ENCODE data around the gene ATP6V0D1.
A peak's percentile ranks its signal among the peaks of the same experiment; 100 is the strongest.
"Not testable (repeated sequence)": the region's sequence is repeated elsewhere in the genome, so short reads cannot be mapped to it uniquely, and the experiment has no call there.

Gene ATP6V0D1

GRCh38 chr16:67480833-67481560 lies at the start of gene ATP6V0D1:
TSS of gene ATP6V0D1 (minus strand) at chr16:67481157. CDS start at chr16:67481086, 71 bp downstream.
- peak; percentile 91 for DNase-seq (ENCODE audit: low read depth in 2 of 2)

DNA sequence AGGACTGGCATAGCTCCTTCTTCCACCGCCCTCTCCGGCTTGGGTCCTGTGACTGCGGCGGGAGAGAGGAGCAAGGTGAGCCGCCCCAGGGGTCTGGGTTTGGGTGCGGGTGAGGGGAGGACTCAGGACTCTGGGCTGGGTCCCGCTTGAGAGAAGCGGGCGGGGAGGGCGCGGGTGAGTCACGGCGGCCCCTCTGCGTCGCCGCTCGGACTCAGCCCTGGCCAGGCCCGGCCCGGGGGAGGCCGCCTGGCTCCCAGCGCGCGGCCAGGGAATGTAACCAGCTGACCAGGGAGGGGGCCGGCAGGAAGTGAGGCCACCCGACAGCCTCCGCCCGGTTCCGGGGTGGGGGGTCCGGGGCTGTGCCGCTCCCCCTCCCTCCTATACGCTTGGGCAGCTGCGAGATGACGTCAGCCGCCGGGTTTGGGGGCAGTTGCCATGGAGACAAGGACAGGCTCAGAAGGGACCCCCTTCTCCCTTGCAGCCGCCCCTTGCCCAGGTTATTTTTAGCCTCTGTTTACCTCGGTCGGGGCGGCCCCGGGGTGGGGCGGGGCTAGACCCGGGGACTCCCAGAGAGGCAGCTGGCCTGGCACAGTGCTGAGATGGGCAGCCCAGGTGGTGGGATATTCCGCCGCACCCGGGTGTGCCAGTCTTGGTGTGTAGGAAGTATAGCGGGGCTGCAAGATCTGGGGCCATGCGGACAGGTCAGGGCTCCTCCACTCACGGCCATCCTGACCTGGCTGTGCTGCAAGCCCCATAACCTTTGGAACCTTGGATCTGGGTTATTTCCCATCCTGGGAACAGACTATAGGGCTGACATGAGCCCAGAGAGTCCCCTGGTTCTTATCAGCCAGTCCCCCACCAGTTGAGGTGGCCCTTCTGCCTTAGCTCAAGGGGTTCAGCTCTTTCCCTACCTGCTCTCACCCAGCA lies 49.3 kb upstream of the ATP6V0D1 start:
- no peak for DNase-seq (ENCODE audit: low read depth in 2 of 2)

DNA sequence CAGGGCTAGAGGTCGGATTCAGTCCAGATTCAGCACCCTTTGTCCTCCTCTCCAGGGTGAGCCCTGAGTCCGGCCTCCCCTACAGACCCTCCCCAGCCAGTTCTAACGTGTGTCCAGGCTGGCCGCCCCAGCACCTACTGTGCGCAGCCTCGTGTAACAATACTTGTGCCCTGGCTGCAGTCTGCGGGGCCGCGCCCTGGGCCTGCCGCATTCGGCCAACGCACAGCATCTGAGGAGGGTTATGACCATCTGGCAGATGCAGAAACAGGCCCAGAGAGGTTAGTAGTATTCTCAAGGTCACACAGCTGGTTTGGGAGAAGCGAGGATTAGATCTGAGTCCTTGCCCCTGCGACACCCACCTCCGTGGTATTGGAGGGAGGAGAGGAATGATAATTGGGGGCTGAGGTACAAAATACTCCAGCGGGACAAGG lies 48.6 kb upstream of the ATP6V0D1 start:
- no peak for DNase-seq (ENCODE audit: low read depth in 2 of 2)

DNA sequence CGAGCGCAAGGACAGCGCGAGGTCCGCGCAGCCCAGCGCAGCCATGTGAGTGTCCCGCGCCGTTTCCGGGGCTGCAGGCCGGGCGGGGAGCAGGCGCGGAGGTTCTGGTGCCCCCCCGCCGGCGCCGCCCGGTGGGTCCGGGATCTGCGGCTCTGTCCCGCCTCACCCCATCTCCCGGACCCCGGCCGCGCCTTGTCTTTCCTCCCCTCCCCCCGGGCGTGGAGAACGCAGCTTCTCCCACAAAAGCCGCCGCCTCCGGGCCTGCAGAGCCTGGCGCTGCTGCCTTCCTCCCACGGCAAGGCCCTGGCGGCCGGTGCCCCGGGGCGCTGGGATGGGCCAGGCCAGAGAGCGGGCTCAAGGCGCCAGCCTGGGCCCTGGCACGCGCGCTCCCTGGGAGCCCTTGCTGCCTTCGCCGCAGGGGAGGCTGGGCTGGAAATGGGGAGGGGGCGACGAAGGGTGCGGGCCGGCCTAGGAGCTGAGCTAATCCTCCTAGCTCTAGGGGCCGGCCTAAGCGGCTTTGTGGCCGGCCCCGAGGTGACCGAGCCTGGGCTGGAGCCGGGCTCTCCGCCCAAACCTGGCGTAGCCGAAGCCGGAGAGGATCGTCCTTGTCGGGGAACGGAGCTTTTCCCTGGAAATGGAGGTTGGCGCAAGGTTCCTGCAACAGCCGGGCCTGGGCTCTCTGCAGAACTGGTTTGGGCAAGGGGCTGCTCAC lies 48.1 kb upstream of the ATP6V0D1 start:
- no peak for DNase-seq (ENCODE audit: low read depth in 2 of 2)

- no peak for DNase-seq (ENCODE audit: low read depth in 2 of 2)
These were observed 47.4 kb upstream of the ATP6V0D1 start, which contains the start of gene RIPOR1 for GRCh38 chr16:67528222-67528869. TSS of gene RIPOR1 (plus strand) at chr16:67528829. CDS start at chr16:67538447, 9,618 bp downstream.

DNA sequence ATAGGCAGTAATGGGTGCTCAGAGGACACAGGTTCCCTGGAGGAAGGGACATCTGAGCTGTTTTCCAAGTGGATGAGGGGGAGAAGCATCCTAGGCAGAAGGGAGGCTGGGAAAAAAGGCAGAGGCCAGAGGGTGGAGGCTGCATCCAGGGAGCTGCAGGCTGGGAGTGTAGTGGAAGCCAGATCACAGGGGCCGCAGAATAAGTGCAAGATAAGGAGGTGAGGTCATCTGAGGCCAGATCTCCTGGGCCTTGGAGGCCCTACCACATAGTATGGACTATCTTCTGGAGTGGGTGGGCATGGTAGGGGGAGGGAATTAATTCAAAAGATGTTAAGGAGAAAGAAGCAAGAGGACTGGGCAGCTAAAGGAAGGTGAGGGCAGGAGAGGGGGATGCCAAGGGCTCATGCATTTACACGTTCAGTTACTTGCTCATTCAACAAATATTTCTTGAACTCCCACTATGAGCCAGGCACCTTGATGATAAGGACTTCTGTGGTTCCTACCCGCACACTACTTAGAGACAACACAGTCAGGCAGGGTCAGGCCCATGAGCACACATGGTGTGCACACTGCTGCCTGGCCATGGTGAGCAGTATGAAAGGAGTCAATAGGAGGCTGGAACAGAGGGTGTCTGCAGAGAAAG lies 45.3 kb upstream of the ATP6V0D1 start:
- no peak for DNase-seq (ENCODE audit: low read depth in 2 of 2)

- no peak for DNase-seq (ENCODE audit: low read depth in 2 of 2)
These were observed 44.4 kb upstream of the ATP6V0D1 start for GRCh38 chr16:67525176-67525860.

DNA sequence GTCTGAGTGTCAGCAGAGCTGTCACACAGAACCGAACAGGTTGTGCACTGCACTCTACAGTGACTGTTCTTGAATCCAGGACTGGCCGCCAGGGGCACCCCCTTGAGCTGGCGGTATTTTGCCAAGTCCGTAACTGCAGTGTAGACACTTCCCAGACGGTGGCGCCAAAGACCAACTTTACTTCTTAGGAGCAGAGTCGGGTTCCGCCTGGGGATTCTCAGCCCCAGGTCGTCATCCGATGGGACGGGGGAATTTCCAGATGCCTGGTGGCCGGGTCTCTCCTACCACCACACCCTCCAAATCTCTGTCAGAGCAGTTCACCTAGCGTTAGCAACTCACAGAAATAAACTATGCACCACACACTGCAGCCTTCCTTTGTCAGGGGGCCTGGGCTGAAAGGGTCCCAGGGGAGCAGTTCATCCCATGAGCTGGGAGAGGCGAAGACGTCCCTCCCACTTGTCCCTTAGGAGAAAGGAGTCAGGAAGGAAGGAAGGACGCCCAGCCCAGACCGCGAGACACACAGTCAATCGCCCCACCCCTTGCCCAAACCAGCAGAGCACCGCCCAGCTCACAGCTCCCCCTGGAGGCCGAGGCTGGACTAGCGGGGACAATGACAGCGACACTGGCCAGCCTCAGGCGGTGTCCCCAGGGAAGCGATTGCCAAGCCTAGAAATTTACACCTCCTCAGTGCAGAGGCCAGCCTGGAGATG lies 40.3 kb upstream of the ATP6V0D1 start:
- DNase-seq (ENCODE audit: low read depth in 2 of 2), result peak; percentile 88 to 91

DNA sequence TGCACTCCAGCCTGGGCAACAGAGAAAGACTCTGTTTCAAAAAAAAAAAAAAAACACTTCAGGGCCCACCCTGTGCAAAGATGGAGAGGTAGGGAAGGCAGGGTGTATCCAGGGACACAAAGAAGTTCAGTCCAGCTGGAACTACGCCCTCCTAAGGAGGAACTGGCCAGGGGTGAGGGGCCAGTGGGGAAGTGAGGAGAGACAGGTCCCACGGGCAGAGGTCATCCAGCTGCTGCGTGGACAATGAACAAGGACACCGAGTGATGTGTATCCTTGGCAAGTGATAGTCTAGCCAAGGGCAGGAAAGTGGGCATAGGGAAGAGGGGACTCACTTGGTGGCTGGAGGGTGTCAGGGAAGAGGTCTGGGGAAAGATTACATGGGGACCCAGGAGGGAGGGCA lies 38.3 kb upstream of the ATP6V0D1 start:
- DNase-seq (ENCODE audit: low read depth in 2 of 2), result no peak

DNA sequence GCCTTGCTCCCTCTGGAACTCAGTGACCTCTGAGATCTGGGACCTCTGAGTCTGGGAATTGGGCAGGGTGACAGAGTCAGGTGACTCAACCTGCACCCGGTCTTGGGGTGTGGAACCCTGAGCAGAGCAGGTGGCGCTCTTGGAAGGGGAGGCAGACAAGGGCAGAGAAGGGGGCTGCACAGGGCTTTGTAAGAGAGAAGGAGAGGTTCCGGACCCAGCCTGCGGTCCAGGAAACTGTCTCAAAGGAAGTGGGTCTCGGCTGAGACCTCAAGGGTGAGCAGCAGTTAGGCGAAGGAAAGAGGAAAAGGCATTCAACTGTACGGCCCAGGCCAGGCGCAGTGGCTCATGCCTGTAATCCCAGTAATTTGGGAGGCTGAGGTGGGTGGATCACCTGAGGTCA lies 37.7 kb upstream of the ATP6V0D1 start:
- no peak for DNase-seq (ENCODE audit: low read depth in 2 of 2)

GRCh38 chr16:67517661-67518423 lies 36.9 kb upstream of the ATP6V0D1 start:
- no peak for DNase-seq (ENCODE audit: low read depth in 2 of 2)

- no peak for DNase-seq (ENCODE audit: low read depth in 2 of 2)
These were observed 36.1 kb upstream of the ATP6V0D1 start for GRCh38 chr16:67517155-67517445.

DNA sequence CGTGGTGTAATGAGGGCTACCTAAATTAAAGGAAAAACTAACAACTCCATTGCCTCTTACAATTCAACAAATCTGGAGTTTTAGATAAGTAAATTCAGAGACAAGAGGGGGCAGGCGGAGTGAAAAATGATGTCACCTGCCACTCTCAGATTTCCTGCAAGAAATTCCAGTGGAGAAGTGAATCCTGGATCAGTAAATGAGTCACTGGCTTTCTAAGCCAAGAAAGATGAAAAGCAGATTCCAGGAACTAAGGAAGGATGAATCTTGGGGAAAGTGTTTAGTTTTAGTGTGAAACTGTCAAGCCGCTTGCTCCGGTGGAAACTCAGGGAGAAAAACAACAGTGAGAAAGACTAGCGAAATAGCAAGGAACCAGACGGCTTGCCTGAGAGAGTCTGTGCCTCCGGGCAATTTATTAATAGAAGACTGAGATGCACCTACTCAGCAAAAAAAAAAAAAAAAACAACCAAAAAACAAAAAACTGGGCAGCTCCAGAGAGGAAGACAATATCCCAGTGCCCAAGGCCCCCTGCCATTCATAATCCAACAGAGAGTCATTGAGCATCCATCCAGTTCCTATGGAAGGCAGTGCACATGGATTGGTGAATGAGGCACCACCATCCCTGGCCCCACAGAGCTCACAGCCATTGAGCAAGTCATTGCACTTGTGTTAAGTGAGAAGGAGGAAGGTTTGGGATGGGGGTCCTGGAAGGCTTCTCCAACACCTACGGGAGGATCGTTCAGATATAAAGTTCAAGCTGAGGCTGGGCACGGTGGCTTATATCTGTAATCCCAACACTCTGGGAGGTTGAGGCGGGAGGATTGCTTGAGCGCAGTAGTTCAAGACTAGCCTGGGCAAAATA lies 35.6 kb upstream of the ATP6V0D1 start:
- peak; percentile 49 to 52 for DNase-seq (ENCODE audit: low read depth in 2 of 2)

GRCh38 chr16:67514382-67514828 lies 33.4 kb upstream of the ATP6V0D1 start:
- peak; percentile 58 to 60 for DNase-seq (ENCODE audit: low read depth in 2 of 2)

DNA sequence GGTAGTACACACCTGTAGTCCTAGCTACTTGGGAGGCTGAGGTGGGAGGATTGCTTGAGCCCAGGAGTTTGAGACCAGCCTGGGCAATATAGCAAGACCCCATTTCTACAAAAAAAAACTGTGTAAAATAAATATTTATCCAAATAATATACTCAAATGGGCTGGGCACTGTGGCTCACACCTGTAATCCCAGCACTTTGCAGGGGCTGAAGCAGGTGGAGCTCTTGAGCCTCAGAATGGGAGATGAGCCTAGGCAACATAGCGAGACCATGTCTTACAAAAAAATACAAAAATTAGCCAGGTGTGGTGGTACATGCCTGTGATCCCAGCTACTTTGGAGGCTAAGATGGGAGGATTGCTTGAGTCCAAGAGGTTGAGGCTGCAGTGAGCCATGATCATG lies 32.9 kb upstream of the ATP6V0D1 start:
- not testable (repeated sequence) for DNase-seq (ENCODE audit: low read depth in 2 of 2)

- no peak for DNase-seq (ENCODE audit: low read depth in 2 of 2)
These were observed 28.1 kb upstream of the ATP6V0D1 start for GRCh38 chr16:67509016-67509415.

DNA sequence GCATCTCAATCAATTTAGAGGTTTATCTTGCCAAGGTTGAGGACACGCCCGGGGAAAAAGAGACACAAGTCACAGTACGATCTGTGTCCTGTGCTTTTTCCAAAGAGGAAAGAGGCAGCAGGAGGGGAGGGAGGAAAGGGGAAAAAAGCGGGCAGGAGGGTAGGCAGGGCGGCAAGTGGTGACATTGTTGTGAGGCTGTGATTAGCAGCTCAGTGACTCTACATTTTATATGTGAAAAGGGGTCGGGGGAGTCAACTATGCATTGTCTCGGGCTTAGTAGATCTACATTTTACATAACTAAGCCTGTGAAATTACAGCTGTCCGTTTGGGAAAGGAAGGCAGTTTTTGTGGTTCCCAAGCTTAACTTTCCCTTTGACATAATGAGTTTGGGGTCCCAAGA lies 25.5 kb upstream of the ATP6V0D1 start:
- DNase-seq (ENCODE audit: low read depth in 2 of 2), result no peak

Data from fibroblast of skin of left quadriceps (primary cell).